A204.1 (cell line): Measurements from ENCODE around the gene PHF14.

Experiments
- FAIRE-seq: peaks from 2 replicates; lab custom pipeline; 2012; peaks lifted over from hg19 to GRCh38; lab: Jason Lieb, UNC

Gene PHF14

DNA sequence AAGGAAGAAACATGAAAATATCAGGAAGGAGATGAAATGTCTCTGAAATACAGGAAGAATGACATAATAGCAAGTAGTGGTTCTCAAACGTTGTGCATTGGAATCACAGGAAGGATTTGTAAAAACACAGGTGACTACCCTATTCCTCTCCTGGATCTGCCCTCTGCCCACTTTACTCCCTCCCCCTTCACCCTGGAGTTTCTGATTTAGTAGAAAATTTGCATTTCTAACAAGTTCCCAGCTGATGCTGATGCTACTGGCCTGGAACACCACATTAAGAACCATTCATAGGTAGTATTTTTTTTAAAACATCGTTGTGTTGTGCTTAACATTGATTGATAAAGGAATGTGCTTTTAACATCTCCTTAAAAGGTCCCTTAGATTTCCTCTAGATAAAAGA, 130.9 kb downstream of the PHF14 start:
- no peak for FAIRE-seq

DNA sequence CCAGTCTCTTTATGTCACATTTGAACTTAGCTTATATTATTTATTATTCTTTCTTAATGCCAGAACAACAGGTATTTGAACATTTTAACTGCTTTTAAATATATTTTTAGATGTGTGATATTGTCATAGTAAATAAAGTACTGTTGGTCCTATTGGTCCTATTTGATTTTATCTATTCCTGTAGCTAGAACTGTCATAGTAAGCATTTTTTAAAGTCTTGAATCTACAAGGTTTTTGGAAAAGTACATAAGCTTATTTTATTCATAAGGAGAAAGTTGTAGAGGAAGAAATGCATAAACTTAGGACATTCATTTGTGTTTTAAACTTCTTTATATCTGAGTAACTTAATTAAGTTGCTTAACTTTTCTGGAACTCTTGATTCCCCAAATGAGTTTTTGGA, 136.0 kb downstream of the PHF14 start:
- peak; percentile 6 for FAIRE-seq

DNA sequence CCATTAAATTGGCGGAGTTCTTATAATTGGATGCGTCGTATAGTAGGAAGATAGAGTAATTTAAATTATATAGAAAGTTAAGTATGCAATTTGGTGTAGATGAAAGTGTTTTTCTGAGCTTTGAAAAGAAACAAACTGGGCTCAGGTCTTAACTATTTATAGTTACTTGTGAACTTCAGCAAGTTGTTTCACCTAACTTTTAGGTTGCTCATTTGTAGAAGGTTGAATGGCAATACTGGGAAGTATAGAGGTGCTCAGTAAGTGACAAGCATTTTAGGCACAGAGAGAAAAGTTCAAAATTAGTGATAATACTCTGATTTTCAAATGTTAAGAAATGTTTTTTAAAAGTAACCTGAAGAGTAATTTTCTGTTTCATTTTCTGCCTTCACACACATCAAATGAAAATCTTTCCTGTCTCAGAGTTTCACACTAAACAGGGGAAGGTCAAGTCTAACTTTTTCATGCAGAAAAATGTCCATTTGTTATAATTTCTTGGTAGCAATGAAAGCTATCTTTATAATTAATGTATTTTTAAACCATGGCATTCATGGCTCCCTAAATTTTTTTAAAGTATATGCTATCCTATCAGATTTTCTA, 146.5 kb downstream of the PHF14 start:
- FAIRE-seq, result no peak

DNA sequence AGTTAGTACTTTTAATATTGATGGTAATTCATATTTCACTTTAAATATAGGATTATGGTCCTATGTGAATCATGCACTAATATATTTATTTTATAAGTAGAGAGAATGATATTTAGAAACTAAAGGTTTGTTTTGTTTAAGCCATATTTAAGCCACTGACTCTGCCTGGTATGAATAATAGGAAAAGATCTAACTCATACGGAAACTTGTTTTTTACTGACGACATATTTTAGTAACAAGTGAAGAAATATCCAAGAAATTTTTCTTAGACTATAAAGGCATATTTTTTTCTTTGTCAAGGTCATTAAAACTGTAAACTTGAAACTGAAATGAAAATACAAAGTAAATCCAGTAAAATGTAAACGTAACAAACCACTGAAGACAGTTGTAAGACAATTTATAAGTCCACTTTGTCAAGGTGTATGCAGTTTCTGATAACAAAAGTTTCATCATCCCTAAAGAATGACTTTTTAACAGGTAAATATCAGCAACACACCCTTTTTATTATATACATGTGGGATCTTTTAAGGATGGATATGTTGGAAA, 147.1 kb downstream of the PHF14 start:
- no peak for FAIRE-seq

DNA sequence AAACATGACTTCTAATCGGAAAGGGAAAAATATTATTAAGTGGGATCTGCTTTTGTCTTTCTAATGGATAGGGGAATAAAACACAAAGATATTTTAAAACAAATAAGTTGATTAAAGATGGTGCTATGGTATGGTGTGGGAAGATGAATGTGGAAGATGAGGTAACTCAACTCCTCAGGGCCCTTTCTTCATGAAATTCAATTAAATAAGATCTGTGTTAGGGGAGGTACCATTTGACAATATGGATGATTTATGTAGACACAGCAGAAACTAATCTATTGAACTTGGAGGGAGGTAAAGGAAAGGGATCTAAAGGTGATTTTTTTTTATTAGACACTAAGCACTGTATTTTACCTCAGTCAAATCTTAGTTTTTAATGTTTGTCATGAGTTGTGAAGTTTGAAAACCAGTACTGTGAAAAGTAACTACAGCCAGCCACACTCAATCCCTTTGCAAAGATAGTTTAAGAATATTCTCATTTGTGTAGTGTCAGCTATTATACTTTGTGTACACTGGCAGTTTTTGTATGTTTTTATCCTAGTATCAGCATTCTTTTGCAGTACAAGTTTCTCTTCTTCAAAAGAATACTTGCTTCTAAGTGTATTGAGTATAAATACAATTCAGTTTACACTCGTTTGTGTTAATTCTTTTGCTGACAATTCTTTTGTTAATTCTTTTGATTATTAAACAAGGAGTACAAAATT, 151.3 kb downstream of the PHF14 start:
- no peak for FAIRE-seq

DNA sequence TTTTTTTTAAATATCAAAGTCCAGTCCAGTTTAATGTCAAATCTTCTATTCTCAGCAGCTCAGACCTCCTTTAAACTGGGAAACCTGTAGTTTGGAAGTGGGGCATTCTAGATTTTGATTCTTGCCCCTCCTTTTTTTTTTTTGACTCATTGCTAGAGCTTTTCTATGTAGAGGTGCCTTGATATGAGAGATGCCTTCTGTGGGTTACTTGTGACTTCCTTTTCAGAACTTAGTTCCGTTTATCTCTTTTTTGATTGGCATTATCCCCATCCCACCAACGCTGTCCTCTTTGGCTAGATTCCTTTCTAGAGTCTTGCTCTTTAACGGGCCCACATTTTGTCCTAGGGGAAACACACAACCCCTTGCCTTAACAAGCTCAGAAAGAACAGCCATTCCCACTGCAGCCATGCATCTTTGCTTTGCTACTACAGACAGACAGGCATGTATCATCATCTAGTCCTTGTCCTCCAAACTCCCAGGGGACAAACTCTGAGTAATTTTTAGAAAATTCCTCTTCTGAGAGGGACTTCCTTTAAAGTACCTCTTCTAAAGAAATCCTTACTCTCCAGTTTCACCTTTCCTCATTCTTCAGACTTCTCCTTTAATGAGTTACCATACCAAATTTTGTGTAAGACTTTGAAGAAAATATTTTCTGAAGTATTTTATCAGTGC, 153.6 kb downstream of the PHF14 start:
- FAIRE-seq, result no peak

DNA sequence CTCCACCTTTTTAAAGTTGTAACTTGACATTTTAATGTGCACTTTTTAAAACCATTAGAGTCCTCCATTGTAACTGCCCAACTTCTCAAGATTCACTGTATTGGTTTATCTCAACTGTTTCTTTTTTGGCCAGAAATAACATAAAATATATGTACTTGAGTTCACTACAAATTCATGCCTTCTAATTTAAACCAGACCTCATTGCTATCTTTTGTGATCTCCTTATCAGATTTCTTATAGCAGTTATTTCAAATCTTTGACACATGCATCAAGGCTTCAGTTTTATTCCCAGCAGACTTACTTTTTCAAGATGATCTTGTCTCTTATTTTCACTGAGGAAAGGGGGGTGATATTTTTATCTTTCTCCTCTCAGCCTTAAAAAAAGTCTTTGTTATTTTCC, 154.3 kb downstream of the PHF14 start:
- FAIRE-seq, result no peak

DNA sequence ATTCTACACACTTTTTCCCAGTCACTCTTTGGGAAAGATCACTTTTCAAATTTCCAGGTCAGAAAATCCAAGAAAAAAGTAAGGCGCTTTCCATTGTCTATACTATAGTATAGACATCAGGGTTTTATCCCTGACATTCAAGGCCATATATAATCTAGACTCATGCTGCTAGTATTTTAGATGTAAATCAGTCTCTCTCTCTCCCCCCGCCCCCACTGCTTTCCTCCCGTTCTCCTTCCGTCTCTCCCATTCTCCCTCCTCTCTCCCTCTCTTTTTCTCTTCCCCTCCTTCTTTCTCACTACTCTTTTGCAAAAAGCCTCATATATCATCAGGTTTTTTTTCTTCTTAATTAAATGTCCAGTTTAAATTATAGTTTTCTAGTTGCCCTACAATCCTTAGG, 154.8 kb downstream of the PHF14 start:
- FAIRE-seq, result no peak

DNA sequence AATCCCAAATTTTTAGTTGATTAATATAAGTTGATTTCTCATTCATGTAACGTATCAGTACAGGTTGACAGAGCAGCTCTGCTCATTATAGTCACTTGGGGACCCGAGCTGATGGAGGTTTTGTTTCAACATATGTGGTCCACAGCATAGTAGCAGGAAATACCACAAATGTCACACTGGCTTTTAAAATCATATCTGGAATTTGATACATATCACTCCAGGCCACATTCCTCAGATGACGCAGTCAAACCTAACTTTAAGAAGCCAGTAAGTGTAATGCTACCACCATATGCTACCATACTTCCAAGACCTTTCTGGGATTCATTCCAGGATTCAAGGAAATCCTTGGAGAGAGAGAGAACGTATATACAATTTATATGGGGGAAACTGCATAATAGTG, 156.3 kb downstream of the PHF14 start:
- no peak for FAIRE-seq

DNA sequence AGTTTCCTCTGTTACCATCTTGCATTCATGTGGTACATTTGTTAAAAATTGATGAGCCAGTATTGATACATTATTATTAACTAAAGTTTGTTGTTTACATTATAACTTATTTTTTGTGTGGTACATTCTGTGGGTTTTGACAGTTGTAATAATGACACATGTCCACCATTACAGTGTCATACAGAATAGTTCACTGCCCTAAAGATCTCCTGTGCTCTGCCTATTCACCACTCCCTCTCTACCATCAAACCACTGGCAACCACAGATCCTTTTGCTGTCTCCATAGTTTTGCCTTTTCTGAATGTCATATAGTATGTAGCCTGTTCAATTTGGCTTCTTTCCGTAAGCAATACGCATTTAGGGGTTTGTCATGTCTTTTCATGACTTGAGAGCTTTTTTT, 156.9 kb downstream of the PHF14 start:
- FAIRE-seq, result no peak

DNA sequence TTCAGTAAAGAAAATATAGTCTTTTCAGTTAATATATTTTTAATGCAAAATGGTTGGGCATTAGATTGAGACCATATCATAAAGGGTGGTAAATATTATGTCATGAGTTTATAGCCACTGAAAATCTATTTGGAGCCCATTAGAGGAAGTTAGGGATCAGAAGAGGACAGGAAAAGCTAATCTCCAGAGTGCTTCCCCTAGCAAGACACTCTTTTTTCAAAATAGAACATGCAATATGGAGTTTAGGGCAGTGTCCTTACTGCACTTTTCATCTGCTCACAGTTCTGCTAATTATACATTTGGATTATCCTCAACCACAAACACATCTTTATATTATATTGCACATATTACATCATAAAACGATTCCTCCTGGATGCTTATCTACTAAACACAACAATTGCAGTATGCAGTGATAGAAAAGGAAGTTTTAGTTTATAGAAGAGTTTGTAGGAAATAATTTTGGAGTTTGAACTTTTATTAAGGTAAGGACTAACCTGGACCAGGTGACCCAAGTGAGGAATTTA, 159.8 kb downstream of the PHF14 start:
- FAIRE-seq, result no peak

DNA sequence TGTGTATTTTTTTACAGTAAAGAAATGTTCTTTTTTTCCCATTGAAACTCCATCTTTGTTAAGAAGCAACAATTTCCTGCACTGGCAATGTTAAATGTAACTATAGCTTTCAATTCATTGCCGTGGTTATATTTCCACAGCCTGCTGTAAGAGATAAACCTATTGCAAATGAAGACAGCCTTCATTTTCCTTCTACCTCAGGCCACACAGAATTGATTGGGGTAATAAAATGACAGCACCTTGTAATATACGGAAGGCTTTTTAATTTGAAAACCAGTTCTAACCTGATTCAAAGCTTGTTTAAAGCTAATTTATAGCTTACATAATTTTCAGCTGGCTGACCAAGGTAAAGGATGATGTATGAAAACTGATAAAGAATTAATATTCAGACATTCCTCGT, 161.9 kb downstream of the PHF14 start:
- FAIRE-seq, result no peak

DNA sequence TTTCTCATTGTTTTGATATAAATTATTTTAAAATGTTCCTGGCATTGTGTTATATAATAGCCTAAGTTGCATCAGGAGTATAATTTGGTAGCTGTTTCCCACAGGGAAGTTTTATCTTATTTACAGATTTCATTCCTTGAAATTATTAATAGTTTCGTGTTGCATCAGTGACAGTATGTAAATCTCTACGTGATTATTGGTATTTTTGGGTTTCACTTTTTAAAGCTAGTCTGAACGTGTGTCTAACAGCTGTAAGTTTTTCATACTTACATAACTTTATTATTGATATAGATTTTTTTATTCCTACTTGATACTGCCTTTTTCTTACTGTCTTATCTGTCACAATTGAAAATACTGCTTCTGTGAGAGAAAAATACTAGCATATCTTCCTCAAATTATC, 167.9 kb downstream of the PHF14 start:
- FAIRE-seq, result no peak

DNA sequence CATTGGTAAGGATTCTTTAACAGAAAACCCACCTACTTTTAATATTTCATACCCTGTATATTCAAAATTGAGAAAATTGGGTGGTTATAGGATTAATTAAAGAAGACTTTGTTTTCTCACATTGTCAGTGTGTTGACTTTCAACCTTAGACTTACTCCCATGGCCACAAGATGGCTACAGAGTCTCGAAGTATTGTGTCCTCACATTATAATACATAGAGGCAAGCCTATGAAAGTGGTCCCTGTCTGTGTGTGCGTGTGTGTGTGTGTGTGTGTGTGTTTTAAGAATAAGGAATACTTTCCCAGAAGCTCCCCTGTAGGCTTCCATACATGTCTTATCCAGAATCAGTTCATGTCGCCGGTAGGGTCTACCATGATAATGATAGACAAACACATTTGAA, 180.0 kb downstream of the PHF14 start:
- no peak for FAIRE-seq

DNA sequence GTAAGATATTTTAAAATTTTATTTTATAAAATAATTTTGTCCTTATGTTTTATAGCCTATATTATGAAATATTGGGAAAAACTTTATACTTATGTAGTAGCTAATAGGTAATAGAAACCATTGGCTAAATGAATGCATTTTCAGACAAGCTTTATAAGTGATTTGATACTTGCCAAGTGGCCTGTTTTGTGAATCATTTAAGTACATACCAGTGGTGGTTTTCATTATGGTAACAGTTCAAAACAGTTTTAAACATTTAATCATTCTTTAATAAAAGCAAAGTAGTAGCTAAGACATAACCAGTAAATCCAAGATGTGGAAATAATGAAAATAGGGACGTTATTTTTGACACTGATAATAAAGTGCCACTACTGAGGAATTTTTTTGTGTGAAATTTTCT, 182.2 kb downstream of the PHF14 start:
- FAIRE-seq, result peak; percentile 41

DNA sequence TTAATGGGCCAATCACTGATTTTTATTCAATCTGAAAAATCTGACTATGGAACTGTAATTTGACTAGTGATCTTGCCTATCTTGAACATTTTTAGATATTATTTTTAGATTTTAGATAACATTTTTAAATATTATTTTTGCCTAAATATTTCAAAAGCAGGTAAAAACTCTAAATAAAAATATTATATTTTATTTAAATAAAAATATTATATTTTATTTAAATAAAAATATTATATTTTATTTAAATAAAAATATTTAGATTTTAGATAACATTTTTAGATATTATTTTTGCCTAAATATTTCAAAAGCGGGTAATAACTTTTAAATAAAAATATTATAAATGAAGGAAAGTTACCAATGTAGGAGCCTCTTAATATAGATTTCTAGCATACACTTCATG, 187.8 kb downstream of the PHF14 start:
- peak; percentile 99 for FAIRE-seq

DNA sequence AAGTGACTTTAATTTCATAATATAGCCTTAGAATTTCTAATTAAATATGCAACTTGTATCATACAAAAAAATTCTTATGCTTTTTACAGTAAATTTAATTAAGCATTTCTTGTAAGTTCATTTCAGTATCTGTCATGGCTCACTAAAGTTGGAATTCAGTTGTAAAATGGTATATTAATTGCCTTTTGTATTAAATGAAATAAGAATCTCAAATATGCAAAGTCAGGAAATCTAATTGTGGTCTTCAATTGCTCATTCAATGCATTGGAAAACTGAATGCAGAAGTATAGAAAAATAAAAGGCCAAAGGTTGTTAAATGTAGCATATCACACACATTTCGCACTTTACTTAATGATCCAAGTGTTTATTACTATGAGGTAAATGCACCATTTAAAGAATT, 189.5 kb downstream of the PHF14 start:
- FAIRE-seq, result no peak

DNA sequence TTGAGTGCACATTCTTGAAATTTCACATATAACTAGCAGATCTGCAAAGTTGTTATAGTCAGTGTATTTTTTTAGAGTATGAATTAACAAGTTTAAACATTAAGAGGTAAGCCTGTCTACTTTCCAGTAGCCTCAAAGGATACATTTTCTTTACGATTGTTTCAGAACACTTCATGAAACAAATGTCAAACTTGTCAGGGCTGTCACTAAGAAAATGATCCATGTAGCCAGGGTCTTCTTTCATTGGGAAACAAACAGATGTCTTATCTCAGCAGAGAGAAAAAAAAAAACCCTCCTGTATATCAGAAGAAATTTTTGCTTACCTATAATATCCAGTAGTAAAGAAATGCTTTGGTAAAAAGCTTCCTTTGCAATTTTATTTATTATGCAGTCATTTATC, 192.4 kb downstream of the PHF14 start:
- FAIRE-seq, result no peak

DNA sequence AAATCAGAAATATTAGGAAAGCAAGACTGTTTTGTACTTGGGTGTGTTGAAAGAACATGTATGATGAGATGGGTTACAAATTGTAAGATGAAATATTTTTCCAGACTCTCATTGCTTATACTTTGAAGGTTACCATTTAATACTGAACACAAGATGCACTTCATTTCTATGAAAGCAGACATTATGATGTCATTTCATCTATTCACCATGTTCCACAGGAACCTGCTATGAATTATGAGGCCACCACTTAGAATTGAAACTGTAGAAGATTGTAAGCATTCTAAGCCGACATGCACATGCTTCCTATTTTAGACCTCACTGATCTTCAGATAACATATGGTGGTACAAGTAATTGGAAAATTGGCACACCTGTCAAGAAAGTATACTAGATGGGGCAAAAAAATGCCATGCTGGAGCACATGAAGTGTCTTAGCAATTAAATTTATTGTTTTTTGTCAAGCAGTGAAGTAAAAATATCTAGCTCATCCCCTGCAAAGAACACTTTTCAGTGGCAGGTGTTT, 195.0 kb downstream of the PHF14 start:
- FAIRE-seq, result no peak

DNA sequence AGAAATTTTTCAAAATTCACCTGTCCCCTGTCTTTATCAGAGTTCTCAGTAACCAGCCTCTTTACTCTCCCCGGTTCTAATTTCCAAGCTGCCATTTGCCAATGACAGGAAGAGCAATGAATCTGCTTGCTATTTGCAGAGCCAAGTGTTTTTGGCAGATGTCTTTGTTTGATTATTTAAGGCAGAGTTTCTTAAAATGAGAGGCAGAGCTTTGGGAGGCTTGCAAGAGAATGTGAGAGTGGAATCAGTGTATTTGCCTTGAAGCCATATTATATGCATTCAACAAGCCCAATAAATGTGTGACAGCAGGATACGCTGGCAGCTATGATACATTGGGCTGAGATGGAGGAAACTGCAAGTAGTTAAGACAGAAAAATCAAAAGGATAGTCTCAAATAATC, 196.5 kb downstream of the PHF14 start:
- no peak for FAIRE-seq

DNA sequence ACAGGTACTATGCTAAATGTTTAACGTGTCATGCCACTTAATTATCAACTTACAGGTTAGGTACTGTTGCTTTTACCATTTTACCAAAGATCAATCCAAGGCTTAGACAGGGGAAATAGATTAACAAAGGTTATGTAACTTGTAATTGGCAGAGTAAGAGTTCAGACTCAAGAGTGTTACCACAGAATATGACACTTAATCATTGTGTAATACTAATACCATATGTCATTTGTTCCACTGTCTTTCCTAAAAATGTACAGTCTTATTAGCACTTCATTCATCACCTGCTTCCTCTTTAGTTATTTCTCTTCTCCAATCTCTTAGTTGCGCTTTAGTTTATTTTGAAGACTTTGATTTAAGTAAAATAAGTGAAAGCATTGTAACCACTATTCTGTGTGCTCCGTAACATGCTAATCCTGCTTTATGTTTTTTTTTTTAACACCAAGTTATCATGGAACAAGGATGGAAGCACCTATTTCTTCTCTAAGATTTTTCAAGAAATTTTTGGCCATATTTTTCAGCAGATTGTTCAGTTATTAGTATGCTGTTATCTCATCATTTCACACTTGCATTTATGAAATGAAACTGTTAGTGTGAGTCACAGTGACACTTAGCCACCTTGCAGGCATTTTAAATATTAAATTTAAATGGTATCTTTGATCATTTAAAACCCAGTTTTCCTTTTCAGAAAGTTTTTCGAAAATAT, 197.3 kb downstream of the PHF14 start:
- no peak for FAIRE-seq

DNA sequence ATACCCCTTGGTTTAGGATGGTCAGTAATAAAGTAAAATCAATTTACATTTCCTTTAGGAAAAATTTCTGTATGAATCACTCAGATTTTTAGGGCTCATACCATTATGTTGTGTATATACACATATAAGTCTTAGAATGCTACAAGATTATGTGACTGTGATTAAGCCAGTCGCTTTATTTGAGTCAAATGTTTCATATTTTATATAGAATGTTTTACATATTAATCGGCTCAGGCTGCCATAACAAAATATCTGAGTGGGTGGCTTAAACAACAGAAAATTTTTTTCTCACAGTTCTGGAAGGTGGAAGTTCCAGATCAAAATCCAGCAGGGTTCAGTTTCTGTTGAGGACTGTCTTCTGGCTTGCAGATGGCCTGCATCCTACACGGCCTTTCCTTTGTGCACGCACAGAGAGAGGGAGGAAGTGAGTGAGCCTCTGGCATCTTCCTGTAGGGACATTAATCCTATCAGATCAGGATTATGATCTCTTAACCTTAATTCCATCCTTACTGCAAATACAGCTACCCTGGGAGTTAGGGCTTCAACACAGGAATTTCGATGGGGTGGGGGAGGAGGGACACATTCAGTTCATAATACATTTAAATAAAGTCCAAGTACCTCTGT, 198.0 kb downstream of the PHF14 start:
- FAIRE-seq, result no peak
